ENCODE measurements around the gene GAK.
"Not testable (repeated sequence)": the region's sequence is repeated elsewhere in the genome, so short reads cannot be mapped to it uniquely, and the experiment has no call there.

Gene GAK

GRCh38 chr4:931194-931959, 739 bp downstream of the GAK start:
- H3K4me3 ChIP-seq (ENCODE audit: control insufficient read depth, low read depth, low read length) = peak overlapping the region; percentile 96
- DNase-seq (ENCODE audit: low read depth) = peak; percentile 74

GRCh38 chr4:930827-931193, 1.3 kb downstream of the GAK start:
- TF ChIP-seq CTCF (conservative IDR thresholded peaks at IDR 0.05; ENCODE audit: control insufficient read depth, insufficient read depth, low read depth, low read length) = no peak
- peak overlapping the region; percentile 96 for H3K4me3 ChIP-seq (ENCODE audit: control insufficient read depth, low read depth, low read length)
- no peak for DNase-seq (ENCODE audit: low read depth)

More at GRCh38 chr4:931194-931959, 739 bp downstream of the GAK start:
- no peak for TF ChIP-seq CTCF (conservative IDR thresholded peaks at IDR 0.05; ENCODE audit: control insufficient read depth, insufficient read depth, low read depth, low read length)

GRCh38 chr4:930028-930551, 2.0 kb downstream of the GAK start:
- peak; percentile 11 for DNase-seq (ENCODE audit: low read depth)
- H3K4me3 ChIP-seq (ENCODE audit: control insufficient read depth, low read depth, low read length) = no peak overlapping the region
- no peak for TF ChIP-seq CTCF (conservative IDR thresholded peaks at IDR 0.05; ENCODE audit: control insufficient read depth, insufficient read depth, low read depth, low read length)

GRCh38 chr4:929096-929765, 2.9 kb downstream of the GAK start:
- H3K4me3 ChIP-seq (ENCODE audit: control insufficient read depth, low read depth, low read length) = no peak overlapping the region
- no peak for DNase-seq (ENCODE audit: low read depth)
- TF ChIP-seq CTCF (conservative IDR thresholded peaks at IDR 0.05; ENCODE audit: control insufficient read depth, insufficient read depth, low read depth, low read length) = no peak

GRCh38 chr4:927566-927965, 4.5 kb downstream of the GAK start:
- not testable (repeated sequence) for DNase-seq (ENCODE audit: low read depth); H3K4me3 ChIP-seq (ENCODE audit: control insufficient read depth, low read depth, low read length)

- TF ChIP-seq CTCF (conservative IDR thresholded peaks at IDR 0.05; ENCODE audit: control insufficient read depth, insufficient read depth, low read depth, low read length) = peak; percentile 43
- peak; percentile 24 for DNase-seq (ENCODE audit: low read depth)
- no peak overlapping the region for H3K4me3 ChIP-seq (ENCODE audit: control insufficient read depth, low read depth, low read length)
These were observed 5.6 kb downstream of the GAK start for GRCh38 chr4:926538-926937.

GRCh38 chr4:925771-926500, 6.2 kb downstream of the GAK start:
- no peak for TF ChIP-seq CTCF (conservative IDR thresholded peaks at IDR 0.05; ENCODE audit: control insufficient read depth, insufficient read depth, low read depth, low read length)
- H3K4me3 ChIP-seq (ENCODE audit: control insufficient read depth, low read depth, low read length) = no peak overlapping the region
- DNase-seq (ENCODE audit: low read depth) = peak; percentile 7
